HEK293 (cell line): ENCODE results near the gene SLC26A6.

ENCODE experiments used
- AEBP2 ChIP-seq: fragments of 450-650 bp; formaldehyde crosslinking; IDR thresholded peaks from 2 replicates; pipeline ENCODE4 v1.5.1; 2016; ENCODE audit warnings: missing biosample characterization, missing genetic modification characterization, borderline replicate concordance
- BCL11B ChIP-seq: fragments of 450-650 bp; formaldehyde crosslinking; IDR thresholded peaks from 2 replicates; pipeline ENCODE4 v1.5.1; 2016; ENCODE audit warnings: low read depth, missing biosample characterization, missing genetic modification characterization
- FEZF1 ChIP-seq: fragments of 450-650 bp; formaldehyde crosslinking; IDR thresholded peaks from 2 replicates; pipeline ENCODE4 v1.5.1; 2016; ENCODE audit warnings: missing biosample characterization, missing genetic modification characterization
- HOXC10 ChIP-seq: sonication (generic); formaldehyde crosslinking; IDR thresholded peaks from 2 replicates; pipeline ENCODE4 v1.8.1; 2023; ENCODE audit warnings: mild to moderate bottlenecking, missing genetic modification reagents
- TRIM28 ChIP-seq: IDR thresholded peaks from 2 replicates; pipeline ENCODE4 v1.6.1; 2011; ENCODE audit warnings: low read length, control low read depth, borderline replicate concordance
- ZBTB10 ChIP-seq: fragments of 450-650 bp; formaldehyde crosslinking; IDR thresholded peaks from 2 replicates; pipeline ENCODE4 v1.5.1; 2016; ENCODE audit warnings: missing biosample characterization, missing genetic modification characterization
- ZBTB48 ChIP-seq: fragments of 450-650 bp; formaldehyde crosslinking; IDR thresholded peaks from 2 replicates; pipeline ENCODE4 v1.5.1; 2016; ENCODE audit warnings: missing biosample characterization, missing genetic modification characterization
- ZEB2 ChIP-seq: fragments of 450-650 bp; formaldehyde crosslinking; IDR thresholded peaks from 2 replicates; pipeline ENCODE4 v1.5.1; 2016; ENCODE audit warnings: missing biosample characterization, missing genetic modification characterization
- ZNF10 ChIP-seq: fragments of 450-650 bp; formaldehyde crosslinking; IDR thresholded peaks from 2 replicates; pipeline ENCODE4 v1.5.1; 2017; ENCODE audit warnings: missing biosample characterization, missing genetic modification characterization
- ZNF121 ChIP-seq: fragments of 450-650 bp; formaldehyde crosslinking; IDR thresholded peaks from 2 replicates; pipeline ENCODE4 v1.5.1; 2016; ENCODE audit warnings: missing biosample characterization, missing genetic modification characterization
- ZNF302 ChIP-seq: fragments of 450-650 bp; formaldehyde crosslinking; IDR thresholded peaks from 2 replicates; pipeline ENCODE4 v1.5.1; 2016; ENCODE audit warnings: missing biosample characterization, missing genetic modification characterization, low read depth
- ZNF394 ChIP-seq: fragments of 450-650 bp; formaldehyde crosslinking; IDR thresholded peaks from 2 replicates; pipeline ENCODE4 v1.5.1; 2016; ENCODE audit warnings: missing biosample characterization, missing genetic modification characterization, mild to moderate bottlenecking, moderate library complexity, borderline replicate concordance
- ZNF404 ChIP-seq: fragments of 450-650 bp; formaldehyde crosslinking; IDR thresholded peaks from 2 replicates; pipeline ENCODE4 v1.5.1; 2017; ENCODE audit warnings: missing biosample characterization, missing genetic modification characterization
- ZNF521 ChIP-seq: fragments of 450-650 bp; formaldehyde crosslinking; IDR thresholded peaks from 2 replicates; pipeline ENCODE4 v1.5.1; 2017; ENCODE audit warnings: missing biosample characterization, mild to moderate bottlenecking, missing genetic modification characterization
- ZNF623 ChIP-seq: fragments of 450-650 bp; formaldehyde crosslinking; IDR thresholded peaks from 2 replicates; pipeline ENCODE4 v1.5.1; 2016; ENCODE audit warnings: missing biosample characterization, missing genetic modification characterization
- ZNF654 ChIP-seq: fragments of 450-650 bp; formaldehyde crosslinking; IDR thresholded peaks from 2 replicates; pipeline ENCODE4 v1.5.1; 2016; ENCODE audit warnings: low read depth, missing biosample characterization, missing genetic modification characterization
- ZNF658 ChIP-seq: fragments of 450-650 bp; formaldehyde crosslinking; IDR thresholded peaks from 2 replicates; pipeline ENCODE4; 2016; ENCODE audit warnings: missing biosample characterization, missing genetic modification characterization
- ZNF664 ChIP-seq: fragments of 450-650 bp; formaldehyde crosslinking; IDR thresholded peaks from 2 replicates; pipeline ENCODE4 v1.5.1; 2016; ENCODE audit warnings: missing biosample characterization, missing genetic modification characterization
- ZNF791 ChIP-seq: fragments of 450-650 bp; formaldehyde crosslinking; IDR thresholded peaks from 2 replicates; pipeline ENCODE4 v1.5.1; 2016; ENCODE audit warnings: missing biosample characterization, missing genetic modification characterization
- ZNF792 ChIP-seq: fragments of 450-650 bp; formaldehyde crosslinking; IDR thresholded peaks from 2 replicates; pipeline ENCODE4 v1.5.1; 2016; ENCODE audit warnings: missing biosample characterization, missing genetic modification characterization
- ZNF843 ChIP-seq: fragments of 450-650 bp; formaldehyde crosslinking; IDR thresholded peaks from 2 replicates; pipeline ENCODE4 v1.5.1; 2016; ENCODE audit warnings: missing biosample characterization, missing genetic modification characterization
- ZSCAN30 ChIP-seq: fragments of 450-650 bp; IDR thresholded peaks from 2 replicates; pipeline ENCODE4 v1.5.1; 2018; ENCODE audit warnings: missing biosample characterization, mild to moderate bottlenecking, missing genetic modification characterization, moderate library complexity
- TF ChIP-seq, protein P1 (sequence below): IDR thresholded peaks from 2 replicates; pipeline ENCODE4 v1.6.1; 2011; ENCODE audit warnings: mild to moderate bottlenecking, low read depth, low read length, borderline replicate concordance
- TF ChIP-seq, protein P2 (sequence below): fragments of 450-650 bp; formaldehyde crosslinking; optimal IDR thresholded peaks from 2 replicates; pipeline ENCODE3; 2016; ENCODE audit warnings: missing biosample characterization, mild to moderate bottlenecking, missing genetic modification characterization
- TF ChIP-seq, protein P3 (sequence below): fragments of 450-650 bp; IDR thresholded peaks from 2 replicates; pipeline ENCODE4 v1.5.1; 2018; ENCODE audit warnings: missing biosample characterization, mild to moderate bottlenecking, missing genetic modification characterization
- TF ChIP-seq, protein P4 (sequence below): fragments of 450-650 bp; formaldehyde crosslinking; IDR thresholded peaks from 2 replicates; pipeline ENCODE4 v1.5.1; 2016; ENCODE audit warnings: missing biosample characterization, missing genetic modification characterization

Gene SLC26A6

GRCh38 chr3:48663489-48664312 lies 28.4 kb upstream of the SLC26A6 start (continued):
- TF ChIP-seq ZNF394 (peak; percentile 50; the same call in 1 of the 2 replicates), ZNF843 (peak; percentile 72; the same call in 1 of the 2 replicates), FEZF1 (tag by site-specific recombination) (0 out of 2 replicates have a peak, but pooled peaks have one; percentile 19), ZNF521 (tag by site-specific recombination) (no peak), ZNF791 (tag by site-specific recombination) (no peak), ZNF654 (tag by site-specific recombination) (no peak), BCL11B (tag by site-specific recombination) (no peak), ZNF404 (tag by site-specific recombination) (no peak), ZBTB48 (tag by site-specific recombination) (0 out of 2 replicates have a peak, but pooled peaks have one; percentile 57), ZNF10 (tag by site-specific recombination) (no peak), ZNF302 (tag by site-specific recombination) (no peak), ZNF121 (tag by site-specific recombination) (no peak), ZNF623 (peak; percentile 2; the same call in 1 of the 2 replicates), TRIM28 (no peak), ZNF658 (no peak), ZNF664 (tag by site-specific recombination) (no peak), ZBTB10 (tag by site-specific recombination) (no peak; the same call in none of the 2 replicates), AEBP2 (tag by site-specific recombination) (no peak), ZEB2 (tag by site-specific recombination) (peak; percentile 96), HOXC10 (CRISPR knock-in tag) (no peak), ZSCAN30 (tag by site-specific recombination) (peak; percentile 59; the same call in 1 of the 2 replicates), ZNF792 (tag by site-specific recombination) (no peak)
- TF ChIP-seq, protein P1, sequence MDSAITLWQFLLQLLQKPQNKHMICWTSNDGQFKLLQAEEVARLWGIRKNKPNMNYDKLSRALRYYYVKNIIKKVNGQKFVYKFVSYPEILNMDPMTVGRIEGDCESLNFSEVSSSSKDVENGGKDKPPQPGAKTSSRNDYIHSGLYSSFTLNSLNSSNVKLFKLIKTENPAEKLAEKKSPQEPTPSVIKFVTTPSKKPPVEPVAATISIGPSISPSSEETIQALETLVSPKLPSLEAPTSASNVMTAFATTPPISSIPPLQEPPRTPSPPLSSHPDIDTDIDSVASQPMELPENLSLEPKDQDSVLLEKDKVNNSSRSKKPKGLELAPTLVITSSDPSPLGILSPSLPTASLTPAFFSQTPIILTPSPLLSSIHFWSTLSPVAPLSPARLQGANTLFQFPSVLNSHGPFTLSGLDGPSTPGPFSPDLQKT = peak; percentile 62; the same call in 1 of the 2 replicates
- TF ChIP-seq, protein P2, sequence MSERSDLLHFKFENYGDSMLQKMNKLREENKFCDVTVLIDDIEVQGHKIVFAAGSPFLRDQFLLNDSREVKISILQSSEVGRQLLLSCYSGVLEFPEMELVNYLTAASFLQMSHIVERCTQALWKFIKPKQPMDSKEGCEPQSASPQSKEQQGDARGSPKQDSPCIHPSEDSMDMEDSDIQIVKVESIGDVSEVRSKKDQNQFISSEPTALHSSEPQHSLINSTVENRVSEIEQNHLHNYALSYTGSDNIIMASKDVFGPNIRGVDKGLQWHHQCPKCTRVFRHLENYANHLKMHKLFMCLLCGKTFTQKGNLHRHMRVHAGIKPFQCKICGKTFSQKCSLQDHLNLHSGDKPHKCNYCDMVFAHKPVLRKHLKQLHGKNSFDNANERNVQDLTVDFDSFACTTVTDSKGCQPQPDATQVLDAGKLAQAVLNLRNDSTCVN (tag by site-specific recombination) = peak; percentile 80
- TF ChIP-seq, protein P3, sequence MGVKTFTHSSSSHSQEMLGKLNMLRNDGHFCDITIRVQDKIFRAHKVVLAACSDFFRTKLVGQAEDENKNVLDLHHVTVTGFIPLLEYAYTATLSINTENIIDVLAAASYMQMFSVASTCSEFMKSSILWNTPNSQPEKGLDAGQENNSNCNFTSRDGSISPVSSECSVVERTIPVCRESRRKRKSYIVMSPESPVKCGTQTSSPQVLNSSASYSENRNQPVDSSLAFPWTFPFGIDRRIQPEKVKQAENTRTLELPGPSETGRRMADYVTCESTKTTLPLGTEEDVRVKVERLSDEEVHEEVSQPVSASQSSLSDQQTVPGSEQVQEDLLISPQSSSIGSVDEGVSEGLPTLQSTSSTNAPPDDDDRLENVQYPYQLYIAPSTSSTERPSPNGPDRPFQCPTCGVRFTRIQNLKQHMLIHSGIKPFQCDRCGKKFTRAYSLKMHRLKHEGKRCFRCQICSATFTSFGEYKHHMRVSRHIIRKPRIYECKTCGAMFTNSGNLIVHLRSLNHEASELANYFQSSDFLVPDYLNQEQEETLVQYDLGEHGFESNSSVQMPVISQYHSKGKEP (tag by site-specific recombination) = peak; percentile 57; the same call in 1 of the 2 replicates
- TF ChIP-seq, protein P4, sequence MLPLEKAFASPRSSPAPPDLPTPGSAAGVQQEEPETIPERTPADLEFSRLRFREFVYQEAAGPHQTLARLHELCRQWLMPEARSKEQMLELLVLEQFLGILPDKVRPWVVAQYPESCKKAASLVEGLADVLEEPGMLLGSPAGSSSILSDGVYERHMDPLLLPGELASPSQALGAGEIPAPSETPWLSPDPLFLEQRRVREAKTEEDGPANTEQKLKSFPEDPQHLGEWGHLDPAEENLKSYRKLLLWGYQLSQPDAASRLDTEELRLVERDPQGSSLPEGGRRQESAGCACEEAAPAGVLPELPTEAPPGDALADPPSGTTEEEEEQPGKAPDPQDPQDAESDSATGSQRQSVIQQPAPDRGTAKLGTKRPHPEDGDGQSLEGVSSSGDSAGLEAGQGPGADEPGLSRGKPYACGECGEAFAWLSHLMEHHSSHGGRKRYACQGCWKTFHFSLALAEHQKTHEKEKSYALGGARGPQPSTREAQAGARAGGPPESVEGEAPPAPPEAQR (tag by site-specific recombination) = no peak
- TF ChIP-seq, all 188 proteins: peak for 62
